Amniotic stem cell (primary cell): ENCODE measurements around the gene SEC14L2.
"Not testable (repeated sequence)": the region's sequence is repeated elsewhere in the genome, so short reads cannot be mapped to it uniquely, and the experiment has no call there.

ENCODE experiments used
- DNase-seq: peaks from one replicate; lab custom pipeline; 2025; lab: John Stamatoyannopoulos, UW

SEC14L2 gene

DNA sequence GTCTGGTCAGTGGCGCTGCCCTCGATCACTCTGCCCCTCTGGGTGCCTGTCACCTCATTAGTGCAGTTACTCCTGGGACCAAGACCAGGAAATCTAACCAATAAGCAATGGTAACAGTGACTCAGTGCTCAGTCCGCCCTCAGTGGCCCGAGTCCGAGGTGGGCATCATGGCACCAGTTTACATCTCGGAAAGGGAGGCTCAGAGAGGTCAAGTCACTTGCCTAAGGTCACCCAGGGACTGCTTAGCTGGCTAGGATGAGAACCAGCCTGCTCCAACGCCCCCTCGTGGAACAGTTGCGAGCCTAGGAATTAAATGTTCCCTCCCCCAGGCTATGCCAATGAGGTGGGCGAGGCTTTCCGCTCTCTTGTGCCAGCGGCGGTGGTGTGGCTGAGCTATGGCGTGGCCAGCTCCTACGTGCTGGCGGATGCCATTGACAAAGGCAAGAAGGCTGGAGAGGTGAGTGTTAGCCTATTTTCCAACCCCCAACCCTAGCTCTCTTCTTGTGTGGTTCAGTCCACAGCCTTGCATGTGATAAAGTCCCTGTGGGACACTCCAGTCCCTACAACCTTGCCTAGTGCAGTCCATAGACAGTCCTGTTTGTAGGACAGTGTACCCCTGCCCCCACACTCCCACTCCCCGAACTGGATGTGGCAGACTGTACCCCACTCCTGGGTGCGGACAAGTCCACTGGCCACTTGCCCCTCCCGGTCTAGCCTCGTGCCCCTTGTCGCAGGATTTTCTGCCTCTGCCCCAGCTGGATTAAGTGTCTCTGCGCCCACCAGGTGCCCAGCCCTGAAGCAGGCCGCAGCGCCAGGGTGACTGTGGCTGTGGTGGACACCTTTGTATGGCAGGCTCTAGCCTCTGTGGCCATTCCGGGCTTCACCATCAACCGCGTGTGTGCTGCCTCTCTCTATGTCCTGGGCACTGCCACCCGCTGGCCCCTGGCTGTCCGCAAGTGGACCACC, 29.9 kb downstream of the SEC14L2 start:
- peak; percentile 40 for DNase-seq

- DNase-seq = no peak
Measured at GRCh38 chr22:30427871-30428270, 31.1 kb downstream of the SEC14L2 start.

GRCh38 chr22:30429887-30430286, 33.1 kb downstream of the SEC14L2 start:
- DNase-seq = no peak

- no peak for DNase-seq
Measured at GRCh38 chr22:30430933-30431332, 34.1 kb downstream of the SEC14L2 start.

- DNase-seq = no peak
Measured at GRCh38 chr22:30432096-30432495, 35.3 kb downstream of the SEC14L2 start.

DNA sequence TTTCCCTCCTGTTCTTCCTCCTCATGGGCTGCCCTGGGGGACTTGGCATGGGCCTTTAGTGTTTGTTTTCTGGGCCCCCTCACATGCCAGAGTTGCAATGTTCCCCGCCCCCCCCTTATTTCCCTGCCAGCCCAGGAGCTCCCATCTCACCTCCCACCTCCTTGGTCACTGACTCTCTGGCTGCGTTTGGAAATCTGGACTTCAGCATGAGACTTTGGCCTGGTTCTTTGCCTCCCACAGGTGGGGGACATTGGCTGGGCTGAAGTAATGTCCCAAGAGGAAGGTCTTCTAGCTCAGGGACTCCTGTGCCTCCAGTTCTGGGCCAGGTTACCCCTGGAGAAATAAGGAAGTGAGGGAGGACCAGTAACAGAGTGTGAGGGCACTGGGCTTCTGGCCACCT, 35.7 kb downstream of the SEC14L2 start:
- no peak for DNase-seq

- no peak for DNase-seq
Measured at GRCh38 chr22:30433227-30433626, 36.4 kb downstream of the SEC14L2 start.

DNA sequence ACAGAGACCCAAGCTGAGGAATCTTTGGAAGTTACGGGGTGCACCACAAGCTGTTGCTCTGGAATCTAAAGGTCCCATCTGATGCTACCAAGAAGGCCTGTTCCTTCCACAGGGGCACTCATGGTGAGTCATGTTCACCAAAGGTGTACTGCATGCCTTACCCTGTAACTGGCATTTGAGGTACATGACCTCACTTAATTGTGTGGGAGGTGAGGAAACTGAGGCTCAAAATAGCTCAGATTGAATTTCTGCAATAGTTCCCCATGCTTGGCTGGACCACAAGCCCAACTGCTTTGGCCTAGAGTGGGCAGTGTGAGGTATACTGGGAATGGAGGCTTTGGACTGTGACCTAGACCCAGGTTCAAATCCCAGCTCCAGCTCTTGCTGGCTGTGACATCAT, 37.0 kb downstream of the SEC14L2 start:
- DNase-seq = no peak

DNA sequence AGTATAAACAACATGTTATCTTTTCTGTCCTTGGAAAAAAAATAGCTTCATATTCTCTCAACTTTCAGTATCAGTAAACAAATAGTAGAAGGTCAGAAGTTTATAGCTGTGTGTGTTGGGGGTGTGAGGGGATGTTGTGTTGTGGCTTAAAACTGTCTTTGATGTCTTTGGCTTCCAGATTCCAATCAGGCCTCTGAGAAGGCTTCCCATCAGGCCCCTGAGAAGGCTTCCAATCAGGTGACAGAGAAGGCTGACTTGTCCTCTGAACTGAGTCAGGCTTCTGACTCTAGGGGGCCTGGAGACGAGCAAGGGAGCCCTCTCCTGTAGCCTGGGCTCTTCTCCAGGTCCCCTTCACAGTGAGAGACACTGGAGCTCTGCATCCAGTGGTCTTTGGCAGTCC, 38.0 kb downstream of the SEC14L2 start:
- no peak for DNase-seq

- DNase-seq = no peak
Measured at GRCh38 chr22:30435674-30436126, 38.9 kb downstream of the SEC14L2 start.

GRCh38 chr22:30436196-30436595, 39.4 kb downstream of the SEC14L2 start:
- DNase-seq = no peak

DNA sequence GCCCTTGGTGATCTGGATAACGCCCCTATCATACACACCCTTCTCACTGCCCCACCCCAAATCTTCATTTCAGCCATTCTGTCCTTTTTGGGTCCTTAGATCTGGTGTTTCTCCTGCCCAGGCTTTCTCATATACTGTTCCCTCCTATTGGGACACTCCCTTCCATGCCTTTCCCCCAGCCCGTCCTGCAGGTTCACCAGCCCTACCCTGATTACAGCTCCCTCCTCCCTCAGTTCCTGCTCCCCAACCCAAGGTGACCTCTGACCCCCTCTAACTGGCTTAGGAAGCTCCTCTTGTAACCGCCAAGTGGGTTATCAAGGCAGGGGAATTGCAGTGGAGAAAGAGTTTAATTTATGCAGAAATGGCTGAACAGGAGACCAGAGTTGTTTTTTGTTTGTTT, 41.7 kb downstream of the SEC14L2 start:
- DNase-seq = no peak

GRCh38 chr22:30439226-30439625, 42.4 kb downstream of the SEC14L2 start:
- DNase-seq = no peak

GRCh38 chr22:30439836-30440235, 43.0 kb downstream of the SEC14L2 start:
- DNase-seq = no peak

- DNase-seq = no peak
Measured at GRCh38 chr22:30441088-30441487, 44.3 kb downstream of the SEC14L2 start.

DNA sequence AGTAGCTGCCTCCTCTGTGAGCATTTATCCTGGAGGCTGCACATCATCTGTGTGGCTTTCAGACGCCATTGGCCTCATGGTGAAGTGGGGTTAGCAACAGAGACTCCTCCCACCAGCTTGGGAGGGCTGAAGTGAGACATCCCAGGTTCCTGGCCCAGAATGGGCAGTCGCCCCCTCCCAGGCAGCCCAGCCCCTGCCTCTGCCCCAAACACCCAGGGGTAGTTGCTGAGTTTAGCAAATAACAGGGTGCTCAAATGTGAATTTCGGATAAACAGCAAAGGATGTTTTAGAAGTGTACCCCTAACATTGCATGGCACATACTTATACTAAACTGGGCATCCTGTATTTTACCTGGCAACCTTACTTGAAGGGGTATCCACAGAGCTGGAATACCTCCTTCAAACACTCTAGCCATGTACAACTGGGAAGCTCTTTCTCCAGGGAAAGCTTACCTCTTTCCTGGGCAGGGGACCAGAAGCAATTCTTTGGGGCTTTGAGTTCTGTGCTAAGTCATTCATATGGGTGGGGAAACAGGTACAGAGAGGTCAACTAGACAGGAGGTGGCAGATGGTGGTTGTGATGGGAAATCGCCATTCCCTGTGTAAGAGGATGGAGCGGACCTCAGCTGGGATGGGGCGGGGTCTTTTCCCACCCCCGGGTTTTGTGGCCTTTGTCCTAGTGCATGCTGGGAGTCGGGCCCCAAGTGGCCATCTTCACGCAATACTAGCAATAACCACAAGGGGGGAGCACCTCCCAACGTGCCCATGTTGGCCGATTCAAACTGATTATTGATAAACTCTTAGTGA, 48.0 kb downstream of the SEC14L2 start:
- no peak for DNase-seq

DNA sequence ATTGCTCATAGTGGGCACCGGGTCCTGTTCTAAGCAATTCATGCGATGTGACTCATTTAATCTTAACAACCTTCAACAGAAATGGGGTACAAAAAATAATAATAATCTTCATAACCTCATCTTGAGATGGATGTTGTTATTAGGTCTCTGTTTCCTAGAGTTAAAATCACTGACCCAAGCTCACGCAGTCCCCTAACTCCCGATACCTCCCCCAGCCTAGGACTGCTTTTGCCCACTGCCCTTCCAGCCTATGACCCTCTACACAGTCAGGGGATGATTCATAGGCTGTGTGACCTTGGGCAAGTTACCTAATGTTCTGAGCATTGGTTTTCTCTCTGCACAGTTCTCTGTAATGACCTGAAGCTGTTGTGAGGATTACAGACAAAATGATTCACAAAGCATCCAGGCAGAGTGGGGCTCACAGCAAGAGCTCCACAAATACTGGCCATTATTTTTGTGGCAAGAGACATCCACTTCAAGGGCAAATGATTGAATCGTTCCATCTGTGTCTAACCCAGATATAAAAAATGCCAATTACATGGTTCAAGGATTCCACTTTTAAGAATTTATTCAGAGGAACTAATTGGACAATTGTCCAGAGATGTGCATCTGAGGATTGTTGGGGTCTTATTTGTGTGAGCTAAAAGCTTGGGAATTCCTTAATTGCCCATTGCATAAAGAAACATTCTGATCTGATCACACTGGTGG, 48.8 kb downstream of the SEC14L2 start:
- no peak for DNase-seq

- no peak for DNase-seq
Measured at GRCh38 chr22:30447656-30448055, 50.8 kb downstream of the SEC14L2 start.

DNA sequence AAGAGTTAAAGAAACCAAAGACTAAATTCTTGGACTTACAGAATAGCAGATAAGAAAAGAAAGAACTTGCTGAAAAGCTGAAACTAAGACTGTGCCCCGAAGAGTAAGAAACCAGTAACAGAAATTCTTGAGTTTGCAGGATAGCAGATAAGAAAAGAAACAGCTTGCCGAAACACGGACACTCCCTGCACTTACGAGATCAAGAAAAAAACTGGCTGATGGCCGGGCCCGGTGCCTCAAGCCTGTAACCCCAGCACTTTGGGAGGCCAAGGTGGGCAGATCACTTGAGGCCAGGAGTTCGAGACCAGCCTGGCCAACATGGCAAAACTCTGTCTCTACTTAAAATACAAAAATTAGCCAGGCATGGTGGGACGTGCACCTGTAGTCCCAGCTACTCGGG, 54.7 kb downstream of the SEC14L2 start:
- DNase-seq = not testable (repeated sequence)

DNA sequence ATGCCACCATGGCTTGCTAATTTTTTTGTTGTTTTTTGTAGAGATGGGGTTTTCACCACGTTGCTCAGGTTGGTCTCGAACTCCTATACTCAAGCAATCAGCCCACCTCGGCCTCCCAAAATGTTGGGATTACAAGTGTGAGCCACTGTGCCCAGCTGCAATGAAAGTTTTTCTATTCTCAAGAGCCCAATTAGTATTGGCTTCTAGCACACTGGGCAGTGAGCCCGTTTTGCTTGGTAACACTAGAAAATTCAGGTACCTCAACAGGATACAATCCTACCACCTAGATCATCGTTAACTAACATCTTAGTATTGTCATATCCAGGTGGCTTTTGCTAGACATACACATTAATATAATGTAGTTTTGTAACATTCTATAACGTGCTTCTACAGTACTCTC, 56.0 kb downstream of the SEC14L2 start:
- DNase-seq = no peak

DNA sequence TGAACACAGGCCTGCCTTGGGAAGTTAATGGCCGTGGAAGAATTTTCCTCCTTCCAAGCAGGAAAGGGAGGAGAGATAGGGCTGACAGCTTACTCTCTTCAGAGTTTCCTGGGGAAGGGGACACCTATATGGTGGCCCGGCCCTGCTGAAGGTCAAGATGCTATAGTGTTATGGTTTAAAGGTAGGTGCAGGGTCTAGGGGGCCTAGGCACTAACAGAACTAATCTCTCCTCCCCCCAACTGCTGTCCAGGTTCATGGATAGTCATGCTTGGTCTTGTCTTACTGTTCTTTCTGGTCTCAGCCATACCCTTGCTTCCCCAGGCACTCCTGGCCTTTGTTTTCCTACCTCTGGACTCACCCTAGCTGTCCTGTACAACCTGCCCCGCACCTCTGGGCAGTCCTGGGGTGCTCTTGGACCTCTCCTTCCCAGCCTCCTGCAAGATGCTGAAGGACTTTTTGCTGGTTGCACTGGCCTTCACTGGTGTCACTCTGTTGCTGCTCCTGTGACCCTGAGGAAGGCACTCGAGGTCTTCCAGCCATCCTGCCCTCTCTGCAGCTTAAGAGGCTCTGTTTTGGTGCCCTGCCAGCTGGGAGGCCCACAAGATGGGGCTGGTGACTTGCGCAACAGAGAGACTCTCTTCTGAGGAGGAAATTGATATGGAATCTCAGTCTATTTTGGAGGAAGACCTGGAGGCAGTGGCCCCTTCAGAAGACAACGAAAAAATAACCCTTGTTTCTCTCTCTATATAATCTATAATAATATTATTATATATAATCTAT, 57.1 kb downstream of the SEC14L2 start:
- no peak for DNase-seq
